GM21526 (cell line): Measurements from ENCODE around the gene ESPNL.

Source experiments
- ATAC-seq: cut with Tn5 transposase; IDR thresholded peaks from one replicate; pipeline ENCODE4 v1.9.1; 2021; ENCODE audit warnings: moderate library complexity; ENCODE audit not compliant: unreplicated experiment, low FRiP score

The ESPNL gene

GRCh38 chr2:238097988-238098871 is 1.9 kb upstream of the ESPNL start:
- peak; percentile 63 for ATAC-seq

GRCh38 chr2:238098901-238099713 is 1.0 kb upstream of the ESPNL start:
- peak; percentile 9 for ATAC-seq

GRCh38 chr2:238099714-238100048 is 459 bp upstream of the ESPNL start:
- ATAC-seq = no peak

- ATAC-seq = no peak
Observed at GRCh38 chr2:238100821-238101771, 956 bp downstream of the ESPNL start.

- ATAC-seq = no peak
Observed at GRCh38 chr2:238101891-238102841, 2.0 kb downstream of the ESPNL start.

- ATAC-seq = no peak
Observed at GRCh38 chr2:238102865-238103264, 2.7 kb downstream of the ESPNL start.

- no peak for ATAC-seq
Observed at GRCh38 chr2:238103465-238104225, 3.5 kb downstream of the ESPNL start.

GRCh38 chr2:238104226-238104690 is 4.1 kb downstream of the ESPNL start:
- no peak for ATAC-seq

- ATAC-seq = no peak
Observed at GRCh38 chr2:238104691-238105371, 4.7 kb downstream of the ESPNL start.

GRCh38 chr2:238105506-238106338 is 5.6 kb downstream of the ESPNL start:
- no peak for ATAC-seq

GRCh38 chr2:238106339-238106697 is 6.2 kb downstream of the ESPNL start:
- ATAC-seq = no peak

GRCh38 chr2:238106698-238107524 is 6.8 kb downstream of the ESPNL start:
- peak; percentile 15 for ATAC-seq

- ATAC-seq = peak; percentile 70
Observed at GRCh38 chr2:238107525-238108422, 7.6 kb downstream of the ESPNL start.

- peak; percentile 44 for ATAC-seq
Observed at GRCh38 chr2:238108423-238109183, 8.5 kb downstream of the ESPNL start.

- no peak for ATAC-seq
Observed at GRCh38 chr2:238113611-238114010, 13.5 kb downstream of the ESPNL start.
